GM19025 (cell line): ENCODE data around the gene PDXDC1.
"Not testable (repeated sequence)": the region's sequence is repeated elsewhere in the genome, so short reads cannot be mapped to it uniquely, and the experiment has no call there.

Source experiments
- ATAC-seq: cut with Tn5 transposase; IDR thresholded peaks from one replicate; pipeline ENCODE4 v1.9.1; 2021; ENCODE audit warnings: mild to moderate bottlenecking, low read depth, moderate library complexity; ENCODE audit not compliant: unreplicated experiment

Gene PDXDC1

GRCh38 chr16:15034266-15035162 is 59.7 kb downstream of the PDXDC1 start:
- no peak for ATAC-seq

- ATAC-seq: no peak
These were observed 60.4 kb downstream of the PDXDC1 start for GRCh38 chr16:15035163-15035729.

GRCh38 chr16:15037003-15037402 is 62.2 kb downstream of the PDXDC1 start:
- ATAC-seq: no peak

DNA sequence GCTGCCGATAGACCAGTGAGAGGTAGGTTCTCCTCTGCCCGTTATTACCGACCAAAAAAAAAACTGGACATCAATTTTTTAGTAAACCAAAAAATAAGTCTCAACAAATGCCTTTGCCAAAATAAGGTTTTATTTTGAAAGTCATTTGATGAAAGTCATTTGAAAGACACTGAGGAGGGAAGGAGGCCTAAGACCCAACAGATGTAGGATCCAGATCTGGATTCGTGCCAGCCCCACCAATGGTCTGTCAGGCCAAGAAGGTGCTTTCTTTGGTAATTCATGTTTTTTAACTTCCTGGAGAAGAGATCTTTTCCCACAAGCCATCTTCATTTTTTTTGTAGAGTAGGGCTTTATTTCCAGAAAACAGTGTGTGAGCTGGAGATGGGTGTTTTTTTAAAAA is 62.9 kb downstream of the PDXDC1 start:
- no peak for ATAC-seq

GRCh38 chr16:15038689-15039088 is 63.9 kb downstream of the PDXDC1 start:
- no peak for ATAC-seq

DNA sequence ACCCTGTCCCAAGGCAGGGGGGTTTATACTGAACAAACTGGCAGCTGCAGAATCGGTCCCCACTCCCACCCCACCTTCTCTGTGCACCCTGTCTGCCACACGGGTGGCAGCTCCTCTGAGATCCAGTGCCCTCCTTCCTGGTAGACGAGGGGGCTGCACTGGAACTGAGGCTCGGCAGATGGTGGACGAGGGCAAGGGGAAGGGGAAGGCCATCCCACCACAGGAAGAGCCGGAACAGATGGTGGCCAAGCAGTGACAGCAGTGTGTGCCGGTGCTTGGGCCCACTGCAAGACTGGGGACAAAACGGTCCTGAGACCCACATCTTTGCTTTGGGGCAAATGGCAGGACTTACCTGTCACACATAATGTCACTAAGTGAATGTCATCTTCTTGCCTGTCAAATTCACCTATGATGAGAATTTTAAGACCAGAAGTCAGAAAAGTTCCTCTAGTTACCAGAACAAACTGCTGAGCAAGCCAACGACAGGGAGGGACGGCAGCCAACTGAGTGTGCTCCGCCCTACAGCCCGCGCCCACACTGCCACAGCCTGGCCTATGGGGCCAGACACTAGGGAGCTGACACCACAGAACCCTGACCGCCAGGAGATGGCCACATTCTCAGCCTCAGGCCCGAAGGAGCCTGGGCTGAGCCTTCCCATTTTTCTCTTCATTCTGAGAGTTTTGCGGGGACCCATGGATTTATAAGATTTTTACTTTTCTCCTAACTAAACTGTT is 66.6 kb downstream of the PDXDC1 start:
- no peak for ATAC-seq

DNA sequence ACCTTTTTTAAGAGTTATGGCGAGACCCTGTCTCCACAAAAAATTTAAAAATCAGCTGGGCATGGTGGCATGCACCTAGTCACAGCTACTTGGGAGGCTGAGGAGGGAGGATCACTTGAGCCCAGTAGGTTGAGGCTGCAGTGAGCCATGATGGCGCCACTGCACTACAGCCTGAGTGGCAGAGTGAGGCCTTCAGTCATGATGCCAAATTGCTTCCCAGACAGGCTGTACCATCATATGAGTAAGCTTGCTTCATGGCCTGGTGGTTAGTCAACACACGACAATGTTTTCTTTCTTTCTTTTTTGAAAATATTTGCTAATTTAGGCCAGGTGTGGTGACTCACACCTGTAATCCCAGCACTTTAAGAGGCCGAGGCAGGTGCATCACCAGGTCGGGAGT is 68.5 kb downstream of the PDXDC1 start:
- ATAC-seq: no peak

DNA sequence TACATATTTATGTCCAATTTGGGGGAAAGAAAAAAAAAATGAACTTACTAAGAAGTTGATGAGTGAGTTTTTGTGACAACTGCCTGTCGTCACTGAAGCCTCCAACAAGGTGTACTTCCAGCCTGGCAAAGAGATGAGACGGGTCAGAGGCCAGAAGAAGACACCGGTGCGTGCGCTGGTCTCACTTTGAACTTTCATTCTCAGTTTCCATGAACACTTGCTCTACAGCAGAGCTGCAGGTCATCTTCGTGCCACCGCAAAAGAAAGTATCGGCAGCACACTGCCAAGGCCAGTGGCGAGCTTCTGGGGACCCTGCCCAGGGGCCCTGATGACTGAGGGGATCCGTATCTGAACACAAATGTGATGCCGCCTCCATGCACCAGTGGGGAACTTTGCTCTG is 69.5 kb downstream of the PDXDC1 start:
- no peak for ATAC-seq

DNA sequence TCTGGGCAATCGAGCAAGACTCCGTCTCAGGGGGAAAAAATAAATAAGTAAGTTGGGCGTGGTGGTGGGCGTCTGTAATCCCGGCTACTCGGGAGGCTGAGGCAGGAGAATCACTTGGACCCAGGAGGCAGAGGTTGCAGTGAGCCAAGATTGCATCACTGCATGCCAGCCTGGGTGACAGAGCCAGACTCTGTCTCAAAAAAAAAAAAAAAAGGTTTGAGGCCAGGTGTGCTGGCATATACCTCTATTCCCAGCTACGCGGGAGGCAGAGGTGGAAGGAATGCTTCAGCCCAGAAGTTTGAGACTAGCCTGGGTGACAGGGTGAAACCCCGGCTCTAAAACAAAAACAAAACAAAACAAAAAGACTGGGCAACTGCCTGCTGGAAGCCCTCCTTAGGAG is 70.4 kb downstream of the PDXDC1 start:
- not testable (repeated sequence) for ATAC-seq

- no peak for ATAC-seq
These were observed 72.0 kb downstream of the PDXDC1 start for GRCh38 chr16:15046692-15047376.

- ATAC-seq: no peak
These were observed 74.9 kb downstream of the PDXDC1 start for GRCh38 chr16:15049581-15050180.

DNA sequence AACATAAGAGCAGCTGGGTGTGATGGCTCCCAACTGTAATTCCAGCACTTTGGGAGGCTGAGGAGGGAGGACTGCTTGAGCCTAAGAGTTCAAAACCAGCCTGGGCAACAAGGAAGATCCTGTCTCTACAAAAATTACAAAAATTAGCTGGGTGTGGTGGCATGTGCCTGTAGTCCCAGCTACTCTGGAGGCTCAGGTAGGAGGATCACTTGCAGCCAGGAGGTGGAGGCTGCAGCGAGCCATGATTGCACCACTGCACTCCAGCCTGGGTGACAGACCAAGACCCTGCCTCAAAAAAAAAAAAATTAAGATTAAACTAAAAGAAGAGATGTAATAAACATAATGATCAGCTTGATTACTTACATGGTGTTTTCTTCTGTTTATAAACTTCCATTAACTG is 75.6 kb downstream of the PDXDC1 start:
- not testable (repeated sequence) for ATAC-seq

- no peak for ATAC-seq
These were observed 76.6 kb downstream of the PDXDC1 start for GRCh38 chr16:15051387-15051951.

DNA sequence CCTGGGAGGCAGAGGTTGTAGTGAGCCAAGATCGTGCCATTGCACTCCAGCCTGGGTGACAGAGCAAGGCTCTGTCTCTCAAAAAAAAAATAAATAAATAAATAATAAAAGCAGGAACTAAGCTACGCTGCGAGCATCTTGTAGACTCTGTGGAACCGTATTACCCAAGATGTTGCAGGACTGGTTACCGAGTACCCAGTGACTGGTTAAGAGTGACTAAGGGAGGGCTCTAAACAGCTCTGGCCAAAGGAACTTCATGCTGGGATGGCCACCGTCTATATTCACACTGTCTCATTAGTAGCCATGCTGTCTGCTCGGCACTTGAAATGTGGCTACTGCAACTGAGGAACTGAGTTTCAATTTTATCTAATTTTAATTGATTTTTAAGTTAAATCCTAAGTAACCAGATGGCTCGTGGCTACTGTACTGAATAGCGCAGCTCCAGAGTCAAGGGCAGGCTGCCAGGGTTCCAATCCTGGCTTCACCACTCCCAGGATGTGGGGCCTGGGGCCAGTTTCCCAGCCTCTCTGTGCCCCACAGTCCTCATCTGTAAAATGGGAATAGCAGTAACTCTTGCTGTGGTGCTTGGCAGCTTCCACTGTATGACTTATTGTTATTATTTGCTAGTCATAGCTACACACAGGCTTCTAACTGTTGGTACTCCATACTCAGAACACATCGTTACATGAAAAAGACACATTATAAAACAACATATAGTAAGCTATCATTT is 78.1 kb downstream of the PDXDC1 start:
- ATAC-seq: no peak

DNA sequence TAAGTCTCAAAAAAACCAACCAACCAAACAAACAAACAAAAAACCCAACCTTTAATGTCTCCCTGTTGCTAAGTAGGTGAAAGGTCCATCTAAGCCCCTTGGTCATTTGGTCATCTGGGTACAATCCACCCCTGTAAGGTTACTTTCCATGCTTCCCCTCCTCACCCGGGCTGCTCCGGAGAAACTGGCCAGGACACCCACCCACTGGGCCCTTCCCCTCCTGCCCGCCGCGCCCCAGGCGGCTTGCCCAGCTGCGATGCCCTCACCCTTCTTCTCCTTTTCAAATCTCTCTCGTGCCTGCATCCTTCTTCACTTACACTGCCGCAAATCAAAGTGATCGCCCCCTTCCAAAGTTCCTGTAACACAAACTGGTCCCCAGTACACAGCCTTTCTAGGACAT is 79.1 kb downstream of the PDXDC1 start:
- ATAC-seq: no peak

DNA sequence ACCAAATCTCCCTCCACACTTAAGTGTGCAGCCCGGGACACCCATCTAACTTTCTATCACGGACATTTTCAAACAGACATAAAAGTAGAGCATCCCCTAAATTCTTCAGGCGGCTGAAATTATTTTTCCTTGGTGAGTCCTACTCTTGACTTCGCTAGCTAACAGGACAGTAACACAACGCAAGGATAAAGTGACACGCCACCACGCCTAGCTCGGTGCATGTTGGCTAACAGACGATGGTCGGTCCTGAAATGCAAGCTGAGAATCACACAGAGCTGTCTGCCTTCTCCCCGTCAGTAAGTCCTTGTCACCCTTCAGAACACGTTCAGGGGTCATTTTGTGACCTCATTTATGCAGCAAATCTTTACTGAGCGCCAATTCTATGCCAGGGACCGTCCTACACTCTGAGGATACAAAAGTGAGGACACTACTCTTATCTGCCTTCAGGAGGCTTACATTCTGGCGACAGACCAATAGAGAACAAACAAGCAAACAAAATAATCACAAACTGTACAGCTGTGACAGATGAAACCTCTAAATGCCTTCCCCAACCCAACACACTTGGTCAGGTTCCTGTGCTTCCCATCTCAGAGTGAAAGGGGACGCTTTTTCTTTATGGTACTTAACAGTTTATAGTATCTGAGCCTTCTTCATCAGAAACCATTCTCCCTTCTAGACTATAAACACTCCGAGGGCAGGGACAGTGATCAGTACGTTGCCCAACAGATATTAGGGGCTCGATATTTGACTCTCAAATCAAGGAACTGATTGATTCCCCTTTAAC is 79.7 kb downstream of the PDXDC1 start:
- ATAC-seq: no peak

GRCh38 chr16:15055141-15056053 is 80.6 kb downstream of the PDXDC1 start:
- ATAC-seq: peak; percentile 45
